Kidney (tissue), 14 donors: ENCODE results near the gene ZMYND15. TPM values are rescaled to one million over a fixed set of nuclear protein-coding genes. Genes with fewer than 3 reads are reported as not detected.

Source experiments
- DNase-seq, 5 donors: peaks; one replicate each; pipeline ENCODE4 v3.0.0-alpha.2; 2013 to 2020
- FAIRE-seq: peaks from 2 replicates; lab custom pipeline; 2012; peaks lifted over from hg19 to GRCh38; lab: Jason Lieb, UNC
- H3K27ac ChIP-seq, 2 donors: one replicate each; pipeline ENCODE4 v1.7.0; 2013; ENCODE audit warnings: low read depth in 2 of 2, low read length in 2 of 2, inconsistent platforms in 1 of 2
- H3K27me3 ChIP-seq: one replicate; pipeline ENCODE4 v1.7.1; 2013; ENCODE audit warnings: low read length, inconsistent platforms; ENCODE audit not compliant: control insufficient read depth, insufficient read depth
- H3K36me3 ChIP-seq, 3 donors: one replicate each; pipeline versions ENCODE4 v1.7.0 to v1.7.1; 2013; ENCODE audit warnings: low read length in 3 of 3, control low read depth in 1 of 3, inconsistent platforms in 1 of 3; ENCODE audit not compliant: insufficient read depth in 3 of 3, control insufficient read depth in 2 of 3
- H3K4me1 ChIP-seq, 3 donors: one replicate each; pipeline versions ENCODE4 v1.7.0 to v1.7.1; 2013; ENCODE audit warnings: low read length in 3 of 3, inconsistent platforms in 1 of 3, low read depth in 1 of 3; ENCODE audit not compliant: control insufficient read depth in 2 of 3, insufficient read depth in 2 of 3
- H3K4me3 ChIP-seq, 3 donors: one replicate each; pipeline versions ENCODE4 v1.7.0 to v1.8.1; 2013; ENCODE audit warnings: low read length in 3 of 3, control low read depth in 1 of 3, inconsistent platforms in 1 of 3
- H3K9ac ChIP-seq, 3 donors: one replicate each; pipeline versions ENCODE4 v1.7.0 to v1.7.1; 2013; ENCODE audit warnings: low read length in 3 of 3, control low read depth in 1 of 3, inconsistent platforms in 1 of 3
- H3K9me3 ChIP-seq, 3 donors: one replicate each; pipeline versions ENCODE4 v1.7.0 to v1.7.1; 2013; ENCODE audit warnings: low read length in 3 of 3, control low read depth in 1 of 3, inconsistent platforms in 1 of 3; ENCODE audit not compliant: control insufficient read depth in 2 of 3, insufficient read depth in 1 of 3
- intact Hi-C: fragments of 100-400 bp; cut with DNase I; formaldehyde crosslinking; loops from one replicate; pipeline ENCODE4 v1.11.1; 2022
- polyA plus RNA-seq: library from polyadenylated mRNA; stranded (reverse); fragments of 350-450 nt; fragmentation: Illumina TruSeq; extraction: RNeasy Lipid Tissue Mini Kit (QIAGEN cat#74804); gene quantifications from one replicate; pipeline ENCODE4 v1.2.3, GENCODE V29; 2014; ENCODE audit warnings: low read depth, low replicate concordance; ENCODE audit not compliant: insufficient read depth
- total RNA-seq: library from RNA; stranded (reverse); fragmentation: NEBNext Ultra II Directional; extraction: Animal tissue kit (Norgen Biotek cat#: 25700); gene quantifications from one replicate; pipeline ENCODE4 v1.2.1, GENCODE V29; 2021
- TF ChIP-seq, protein P1 (sequence below): IDR thresholded peaks from 3 replicates; pipeline ENCODE4 v1.5.1; 2012; ENCODE audit warnings: mild to moderate bottlenecking, moderate library complexity, borderline replicate concordance; ENCODE audit not compliant: insufficient read depth; ENCODE audit errors: extremely low read depth
- donor health status: control.
- donor health status: control.
- donor health status: control.
- donor health status: control.
- donor health status: control.
- donor health status: DM: yes; HTN: yes; CAD: no.
- donor health status: Normal renal cell carcinoma (clear cell type).

Gene ZMYND15
- total and polyA plus RNA-seq, 2 donors from 2014 or later, result 1.3 to 5.1 TPM

DNA sequence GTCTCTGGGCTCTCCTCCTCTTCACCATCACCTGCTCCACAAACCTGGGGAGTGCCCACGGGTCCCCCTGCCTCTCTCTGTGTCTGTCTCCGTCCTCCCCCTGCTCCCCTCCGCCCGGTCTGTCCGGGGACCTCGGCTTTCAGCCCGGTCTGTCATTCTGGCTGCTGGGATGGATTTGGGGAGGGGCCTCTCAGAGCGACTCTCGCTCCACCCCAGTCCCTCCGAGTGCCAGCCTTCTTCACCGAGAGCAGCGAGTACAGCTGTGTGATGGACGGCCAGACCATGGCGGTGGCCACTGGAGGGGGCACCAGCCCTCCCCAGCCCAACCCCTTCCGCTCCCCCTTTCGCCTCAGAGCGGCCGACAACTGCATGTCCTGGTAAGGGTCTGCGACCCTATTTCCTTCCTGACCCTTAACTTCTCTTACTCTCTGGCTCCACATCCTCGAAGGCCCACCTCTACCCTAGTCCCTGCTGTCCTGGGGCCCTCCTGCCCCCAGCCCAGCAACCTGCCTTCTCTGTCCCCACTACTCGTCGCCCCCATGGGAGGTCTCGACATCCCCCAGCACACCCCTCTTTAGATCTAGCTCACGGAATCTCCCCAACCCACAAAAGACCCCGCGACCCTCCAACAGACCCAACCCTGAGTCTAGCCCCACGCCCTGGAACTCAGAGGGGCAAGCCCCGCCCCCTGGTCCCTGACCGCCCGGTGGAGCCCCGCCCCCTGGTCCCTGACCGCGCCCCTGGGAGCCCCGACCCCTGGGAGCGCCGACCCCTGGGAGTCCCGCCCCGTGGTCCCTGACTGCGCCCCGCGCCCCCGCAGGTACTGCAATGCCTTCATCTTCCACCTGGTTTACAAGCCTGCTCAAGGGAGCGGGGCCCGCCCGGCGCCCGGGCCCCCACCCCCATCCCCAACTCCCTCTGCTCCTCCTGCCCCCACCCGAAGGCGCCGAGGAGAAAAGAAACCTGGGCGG is 5.7 kb downstream of the ZMYND15 start:
- no peak overlapping the region for H3K4me3 ChIP-seq
- peaks cover 2% of the 10 kb centered on the region for H3K27me3 ChIP-seq
- H3K36me3 ChIP-seq, result no peaks in the 10 kb centered on the region
- FAIRE-seq (no peak), DNase-seq (peak; percentile 28 to 72 (median 52))
- no peak overlapping the region for H3K9ac ChIP-seq
- no peaks in the 10 kb centered on the region for H3K9me3 ChIP-seq
- TF ChIP-seq, protein P1, sequence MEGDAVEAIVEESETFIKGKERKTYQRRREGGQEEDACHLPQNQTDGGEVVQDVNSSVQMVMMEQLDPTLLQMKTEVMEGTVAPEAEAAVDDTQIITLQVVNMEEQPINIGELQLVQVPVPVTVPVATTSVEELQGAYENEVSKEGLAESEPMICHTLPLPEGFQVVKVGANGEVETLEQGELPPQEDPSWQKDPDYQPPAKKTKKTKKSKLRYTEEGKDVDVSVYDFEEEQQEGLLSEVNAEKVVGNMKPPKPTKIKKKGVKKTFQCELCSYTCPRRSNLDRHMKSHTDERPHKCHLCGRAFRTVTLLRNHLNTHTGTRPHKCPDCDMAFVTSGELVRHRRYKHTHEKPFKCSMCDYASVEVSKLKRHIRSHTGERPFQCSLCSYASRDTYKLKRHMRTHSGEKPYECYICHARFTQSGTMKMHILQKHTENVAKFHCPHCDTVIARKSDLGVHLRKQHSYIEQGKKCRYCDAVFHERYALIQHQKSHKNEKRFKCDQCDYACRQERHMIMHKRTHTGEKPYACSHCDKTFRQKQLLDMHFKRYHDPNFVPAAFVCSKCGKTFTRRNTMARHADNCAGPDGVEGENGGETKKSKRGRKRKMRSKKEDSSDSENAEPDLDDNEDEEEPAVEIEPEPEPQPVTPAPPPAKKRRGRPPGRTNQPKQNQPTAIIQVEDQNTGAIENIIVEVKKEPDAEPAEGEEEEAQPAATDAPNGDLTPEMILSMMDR, result no peak
- no peak overlapping the region for H3K27ac ChIP-seq
- H3K4me1 ChIP-seq, result peaks cover 0 to 4% (median 0%) of the 10 kb centered on the region in 3 donors
- intact Hi-C loops, result no loop called here

DNA sequence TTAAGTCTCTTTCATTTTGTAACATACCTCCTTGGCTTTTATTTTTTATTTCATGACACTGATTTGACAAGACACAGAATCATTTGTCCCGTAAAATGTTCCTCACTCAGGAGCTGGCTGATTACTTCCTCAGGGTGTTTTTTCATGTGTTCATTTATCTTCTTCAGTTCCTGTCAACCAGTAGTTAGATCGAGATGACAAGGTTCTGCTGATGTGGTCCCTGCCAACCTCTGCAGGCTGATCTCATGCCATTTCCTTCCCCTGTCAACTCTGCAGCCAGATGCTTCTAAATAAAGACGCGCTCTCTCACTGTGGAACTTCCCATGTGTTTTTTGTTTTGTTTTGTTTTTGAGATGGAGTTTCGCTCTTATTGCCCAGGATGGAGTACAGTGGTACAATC is 8.2 kb downstream of the ZMYND15 start:
- Histone ChIP-seq H3K36me3 (no peaks in the 10 kb centered on the region), H3K4me3 (no peak overlapping the region), H3K9me3 (no peaks in the 10 kb centered on the region), H3K4me1 (peaks cover 0 to 4% (median 0%) of the 10 kb centered on the region in 3 donors), H3K9ac (no peak overlapping the region), H3K27me3 (peaks cover 2% of the 10 kb centered on the region), H3K27ac (no peak overlapping the region)
- DNase-seq (peak in 2 of 5 donors; percentile 15 to 31), FAIRE-seq (no peak)
- intact Hi-C loops, result no loop called here
- TF ChIP-seq, protein P1, result no peak

DNA sequence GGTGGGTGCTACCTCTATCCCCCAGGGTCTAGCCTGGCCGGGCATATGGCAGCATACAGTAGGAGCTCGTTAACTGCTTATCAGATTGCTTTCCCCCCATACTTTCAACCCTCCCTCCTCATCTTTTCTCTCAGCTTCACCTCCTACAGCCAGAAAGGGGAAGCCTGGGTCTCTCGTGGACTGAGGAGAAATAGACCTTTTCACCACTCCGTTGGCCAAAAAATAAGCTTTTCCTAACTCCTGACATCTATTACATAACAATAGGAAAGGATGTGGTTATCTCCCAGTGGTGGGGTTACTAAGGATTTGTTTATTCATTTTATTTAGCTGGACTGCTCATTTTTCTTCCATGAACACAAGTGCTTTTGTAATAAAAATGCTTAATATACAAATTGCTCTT is 9.1 kb downstream of the ZMYND15 start:
- intact Hi-C loops, result no loop called here
- Histone ChIP-seq H3K4me3 (no peak overlapping the region), H3K36me3 (no peaks in the 10 kb centered on the region), H3K4me1 (peaks cover 0 to 4% (median 0%) of the 10 kb centered on the region in 3 donors), H3K27me3 (peaks cover 2% of the 10 kb centered on the region), H3K9me3 (no peaks in the 10 kb centered on the region), H3K9ac (no peak overlapping the region), H3K27ac (no peak overlapping the region)
- TF ChIP-seq, protein P1, result no peak
- peak in 1 of 5 donors; percentile 33 for DNase-seq
- FAIRE-seq, result no peak
